ENCODE data around the gene ZNF267. TPM values are rescaled to one million over a fixed set of nuclear protein-coding genes. Genes with fewer than 3 reads are reported as not detected.
"Not testable (repeated sequence)": the region's sequence is repeated elsewhere in the genome, so short reads cannot be mapped to it uniquely, and the experiment has no call there.

Gene ZNF267
- total RNA-seq, 1 donor from 2014 or later: 41.4 TPM

DNA sequence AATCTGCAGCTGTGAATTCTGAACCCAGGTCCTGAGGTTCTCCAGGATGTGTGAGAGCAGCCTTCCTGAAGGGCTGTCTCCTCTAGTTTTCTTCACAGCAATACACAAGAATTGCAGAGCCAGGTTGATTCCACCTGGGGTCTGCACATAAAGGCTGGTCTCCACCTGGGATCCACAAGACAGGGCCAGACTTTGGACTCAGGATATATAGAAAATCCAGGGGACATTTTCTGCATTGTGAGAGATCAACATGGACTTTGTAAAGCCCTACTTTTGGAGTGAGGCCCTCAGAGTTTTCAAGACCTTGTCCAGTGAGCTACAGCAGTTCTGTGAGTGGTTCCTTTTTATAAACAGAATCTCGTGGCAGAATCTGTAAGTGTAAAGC is 6.3 kb downstream of the ZNF267 start:
- no peak for DNase-seq

GRCh38 chr16:31880322-31880979 is 6.8 kb downstream of the ZNF267 start:
- DNase-seq: peak; percentile 80

DNA sequence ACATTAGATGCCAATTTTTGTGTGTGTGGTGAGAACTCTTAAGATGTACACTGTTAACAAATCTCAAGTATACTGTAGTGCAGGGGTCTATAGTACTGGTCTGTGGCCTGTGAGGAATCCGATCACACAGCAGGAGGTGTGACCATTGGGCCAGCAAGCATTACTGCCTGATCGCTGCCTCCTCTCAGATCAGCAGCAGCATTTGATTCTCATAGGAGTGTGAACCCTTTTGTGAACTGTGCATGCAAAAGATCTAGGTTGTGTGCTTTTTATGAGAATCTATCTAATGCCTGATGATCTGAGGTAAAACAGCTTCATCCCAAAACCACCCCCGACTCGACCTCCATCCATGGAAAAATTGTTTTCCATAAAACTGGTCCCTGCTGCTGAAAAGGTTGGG is 12.6 kb downstream of the ZNF267 start:
- DNase-seq: no peak

DNA sequence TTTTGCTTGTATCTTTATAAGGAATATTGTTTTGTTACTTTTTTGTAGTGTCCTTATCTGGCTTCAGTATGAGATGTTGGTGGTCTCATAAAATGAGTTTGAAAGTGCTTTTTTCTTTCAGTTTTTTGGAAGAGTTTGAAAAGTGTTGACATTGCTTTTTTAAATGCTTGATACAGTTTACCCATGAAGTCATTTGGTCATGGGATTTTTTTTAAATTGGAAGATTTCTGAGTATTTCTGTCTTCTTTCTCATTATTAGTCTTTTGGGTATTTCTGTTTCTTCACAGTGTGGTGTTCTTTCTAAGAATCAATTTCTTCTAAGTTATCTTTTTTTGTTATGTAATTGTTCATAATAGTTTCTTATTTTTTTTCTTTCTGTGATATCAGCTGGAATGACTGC is 15.1 kb downstream of the ZNF267 start:
- DNase-seq: no peak

- DNase-seq: not testable (repeated sequence)
These were observed 18.5 kb downstream of the ZNF267 start for GRCh38 chr16:31892111-31892510.

GRCh38 chr16:31893824-31894223 is 20.2 kb downstream of the ZNF267 start:
- no peak for DNase-seq

- no peak for DNase-seq
These were observed 23.7 kb downstream of the ZNF267 start for GRCh38 chr16:31897283-31897682.

DNA sequence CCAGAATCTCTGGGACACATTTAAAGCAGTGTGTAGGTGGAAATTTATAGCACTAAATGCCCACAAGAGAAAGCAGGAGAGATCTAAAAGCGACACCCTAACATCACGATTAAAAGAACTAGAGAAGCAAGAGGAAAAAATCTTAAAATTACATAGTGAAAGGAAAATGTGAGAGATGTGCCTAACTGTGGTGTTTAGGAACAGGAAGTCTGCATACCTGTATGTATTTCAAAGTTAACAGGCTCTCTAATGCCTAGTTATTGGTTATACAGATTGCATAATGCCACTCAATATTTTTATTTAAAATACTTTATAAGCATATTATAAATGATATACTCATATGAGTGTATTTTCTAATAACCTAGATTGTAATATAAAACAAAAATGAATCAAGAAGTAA is 25.9 kb downstream of the ZNF267 start:
- no peak for DNase-seq

- not testable (repeated sequence) for DNase-seq
These were observed 31.0 kb downstream of the ZNF267 start for GRCh38 chr16:31904571-31904970.

DNA sequence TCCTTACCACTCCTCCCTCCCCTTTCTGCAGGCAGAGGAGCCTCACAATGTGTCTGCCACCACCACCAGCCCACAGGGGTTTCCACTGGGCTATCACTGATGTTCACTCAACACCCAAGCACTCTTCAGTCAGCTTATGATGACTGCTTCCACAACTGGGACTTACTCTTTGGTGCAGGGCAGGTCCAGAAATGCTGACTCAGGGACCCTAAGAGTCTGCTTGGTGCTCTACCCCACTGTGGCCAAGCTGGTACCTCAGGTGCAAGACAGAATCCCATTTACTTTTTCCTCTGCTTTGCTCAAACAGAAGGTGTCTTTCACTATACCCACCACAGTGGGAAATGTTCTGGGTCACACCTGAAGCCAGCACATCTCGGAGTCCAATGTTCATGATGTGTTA is 40.1 kb downstream of the ZNF267 start:
- DNase-seq: no peak

GRCh38 chr16:31916056-31916488 is 42.5 kb downstream of the ZNF267 start:
- DNase-seq: no peak

DNA sequence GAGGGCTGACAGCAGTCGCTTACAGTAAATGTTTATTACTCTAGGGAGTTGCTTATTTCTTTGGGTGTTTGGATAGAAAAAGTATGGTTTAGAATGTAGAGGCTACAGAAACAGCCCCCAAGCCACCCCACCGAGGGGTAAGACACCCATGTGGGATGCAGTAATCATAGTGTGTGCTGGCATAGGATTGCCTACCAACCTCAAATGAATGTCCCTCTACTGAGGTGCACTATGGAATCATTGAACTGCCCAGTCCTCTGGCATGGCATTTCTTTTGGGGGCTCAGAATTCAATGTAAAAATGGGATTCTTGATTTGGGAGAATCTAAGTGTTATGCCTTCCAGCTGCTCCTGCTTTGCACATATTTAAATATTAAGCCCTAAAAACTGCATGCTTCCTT is 46.8 kb downstream of the ZNF267 start:
- DNase-seq: no peak

- DNase-seq: not testable (repeated sequence)
These were observed 78.2 kb downstream of the ZNF267 start for GRCh38 chr16:31951806-31952205.

DNA sequence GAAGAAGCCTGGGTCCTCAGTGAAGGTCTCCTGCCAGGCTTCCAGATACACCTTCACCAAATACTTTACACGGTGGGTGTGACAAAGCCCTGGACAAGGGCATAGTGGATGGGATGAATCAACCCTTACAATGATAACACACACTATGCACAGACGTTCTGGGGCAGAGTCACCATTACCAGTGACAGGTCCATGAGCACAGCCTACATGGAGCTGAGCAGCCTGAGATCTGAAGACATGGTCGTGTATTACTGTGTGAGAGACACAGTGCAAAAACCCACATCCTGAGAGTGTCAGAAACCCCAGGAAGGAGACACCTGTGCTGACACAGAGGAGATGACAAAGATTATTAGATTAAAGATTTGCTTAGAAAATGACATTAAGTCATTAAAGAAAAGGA is 78.6 kb downstream of the ZNF267 start:
- not testable (repeated sequence) for DNase-seq

DNA sequence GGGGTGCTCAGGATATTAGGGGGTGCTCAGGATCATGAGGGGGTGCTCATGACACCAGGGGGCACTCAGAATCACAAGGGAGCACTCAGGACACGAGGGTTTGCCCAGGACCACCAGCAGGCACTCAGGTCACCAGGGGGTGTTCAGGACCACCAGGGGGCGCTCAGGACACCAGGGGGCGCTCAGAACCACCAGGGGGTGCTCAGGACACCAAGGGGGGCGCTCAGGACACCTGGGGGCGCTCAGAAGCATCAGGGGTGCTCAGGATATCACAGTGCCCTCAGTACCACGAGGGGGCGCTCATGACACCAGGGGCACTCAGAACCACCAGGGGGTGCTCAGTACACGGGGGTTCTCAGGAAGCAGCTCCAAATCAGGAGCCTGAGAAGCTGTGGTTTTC is 82.6 kb downstream of the ZNF267 start:
- not testable (repeated sequence) for DNase-seq

DNA sequence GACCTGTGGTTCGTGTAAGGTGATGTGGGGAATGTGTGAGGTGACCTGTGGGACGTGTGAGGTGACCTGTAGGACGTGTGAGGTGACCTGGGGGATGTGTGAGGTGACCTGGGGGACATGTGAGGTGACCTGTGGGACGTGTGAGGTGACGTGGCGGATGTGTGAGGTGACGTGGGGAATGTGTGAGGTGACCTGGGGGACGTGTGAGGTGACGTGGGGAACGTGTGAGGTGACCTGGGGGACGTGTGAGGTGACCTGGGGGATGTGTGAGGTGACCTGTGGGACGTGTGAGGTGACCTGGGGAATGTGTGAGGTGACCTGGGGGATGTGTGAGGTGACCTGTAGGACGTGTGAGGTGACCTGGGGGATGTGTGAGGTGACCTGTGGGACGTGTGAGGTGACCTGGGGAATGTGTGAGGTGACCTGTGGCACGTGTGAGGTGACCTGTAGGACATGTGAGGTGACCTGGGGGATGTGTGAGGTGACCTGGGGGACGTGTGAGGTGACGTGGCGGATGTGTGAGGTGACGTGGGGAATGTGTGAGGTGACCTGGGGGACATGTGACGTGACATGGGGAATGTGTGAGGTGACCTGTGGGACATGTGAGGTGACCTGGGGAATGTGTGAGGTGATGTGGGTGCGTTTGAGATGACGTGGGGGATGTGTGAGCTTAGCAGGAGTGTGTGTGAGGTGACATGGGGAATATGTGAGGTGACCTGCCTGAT is 86.7 kb downstream of the ZNF267 start:
- not testable (repeated sequence) for DNase-seq

Measured in dermis blood vessel endothelial cell (primary cell).